GM18867 (cell line): Measurements from ENCODE around the gene MNT.

Source experiments
- ATAC-seq: cut with Tn5 transposase; IDR thresholded peaks from one replicate; pipeline ENCODE4 v1.9.1; 2021; ENCODE audit warnings: mild to moderate bottlenecking, moderate library complexity; ENCODE audit not compliant: unreplicated experiment

The MNT gene

GRCh38 chr17:2383628-2384167, 17.2 kb downstream of the MNT start:
- ATAC-seq, result no peak

- ATAC-seq, result no peak
Observed at GRCh38 chr17:2380950-2381649, 19.8 kb downstream of the MNT start.

- ATAC-seq, result no peak
Observed at GRCh38 chr17:2380226-2380922, 20.5 kb downstream of the MNT start.

- no peak for ATAC-seq
Observed at GRCh38 chr17:2379489-2380225, 21.2 kb downstream of the MNT start.

GRCh38 chr17:2378905-2379304, 22.0 kb downstream of the MNT start:
- no peak for ATAC-seq

- ATAC-seq, result no peak
Observed at GRCh38 chr17:2377659-2378058, 23.2 kb downstream of the MNT start.

GRCh38 chr17:2376107-2376506, 24.8 kb downstream of the MNT start:
- ATAC-seq, result no peak

GRCh38 chr17:2375406-2375805, 25.5 kb downstream of the MNT start:
- ATAC-seq, result no peak

- no peak for ATAC-seq
Observed at GRCh38 chr17:2374549-2375285, 26.1 kb downstream of the MNT start.

GRCh38 chr17:2373179-2373578, 27.7 kb downstream of the MNT start:
- no peak for ATAC-seq

- ATAC-seq, result no peak
Observed at GRCh38 chr17:2372681-2373080, 28.2 kb downstream of the MNT start.

GRCh38 chr17:2372180-2372579, 28.7 kb downstream of the MNT start:
- ATAC-seq, result no peak

GRCh38 chr17:2371183-2372130, 29.4 kb downstream of the MNT start:
- no peak for ATAC-seq

GRCh38 chr17:2370211-2370589, 30.7 kb downstream of the MNT start:
- ATAC-seq, result no peak

- ATAC-seq, result no peak
Observed at GRCh38 chr17:2369551-2370210, 31.2 kb downstream of the MNT start.

- ATAC-seq, result no peak
Observed at GRCh38 chr17:2369039-2369438, 31.8 kb downstream of the MNT start.

- no peak for ATAC-seq
Observed at GRCh38 chr17:2368359-2368758, 32.5 kb downstream of the MNT start.

- no peak for ATAC-seq
Observed at GRCh38 chr17:2366747-2367494, 33.9 kb downstream of the MNT start.

GRCh38 chr17:2365132-2365531, 35.7 kb downstream of the MNT start:
- no peak for ATAC-seq
